GM06990 (cell line): ENCODE measurements around the gene COX18.

ENCODE experiments used
- DNase-seq: peaks from one replicate; pipeline ENCODE4 v3.0.0-alpha.2; 2011; ENCODE audit not compliant: insufficient read length; ENCODE audit errors: extremely low read depth
- H3K27me3 ChIP-seq: replicated peaks from 2 replicates; pipeline ENCODE4 v1.6.0; 2011; ENCODE audit warnings: low read length; ENCODE audit not compliant: control insufficient read depth, insufficient read depth
- H3K36me3 ChIP-seq: 2 replicates; pipeline ENCODE4 v1.5.1; 2011; ENCODE audit warnings: low read length; ENCODE audit not compliant: control insufficient read depth, insufficient read depth
- H3K4me3 ChIP-seq: replicated peaks from 2 replicates; pipeline ENCODE4 v1.5.1; 2011; ENCODE audit warnings: low read depth, mild to moderate bottlenecking, control low read depth, low read length
- CTCF ChIP-seq: IDR thresholded peaks from 2 replicates; pipeline ENCODE4 v1.5.1; 2011; ENCODE audit warnings: low read length, control low read depth, mild to moderate bottlenecking, inconsistent platforms; ENCODE audit not compliant: insufficient read depth, poor library complexity, severe bottlenecking

Gene COX18

GRCh38 chr4:73012673-73013072 lies 56.8 kb downstream of the COX18 start:
- no peak overlapping the region for H3K4me3 ChIP-seq
- no peak for TF ChIP-seq CTCF
- H3K27me3 ChIP-seq = no peaks in the 10 kb centered on the region
- no peak for DNase-seq
- H3K36me3 ChIP-seq = no peaks in the 10 kb centered on the region

- Histone ChIP-seq H3K27me3 (no peaks in the 10 kb centered on the region), H3K36me3 (no peaks in the 10 kb centered on the region), H3K4me3 (no peak overlapping the region)
- no peak for TF ChIP-seq CTCF
- no peak for DNase-seq
These were observed 57.9 kb downstream of the COX18 start for GRCh38 chr4:73011629-73011985.

GRCh38 chr4:73010789-73011628 lies 58.5 kb downstream of the COX18 start:
- TF ChIP-seq CTCF = no peak
- Histone ChIP-seq H3K27me3 (no peaks in the 10 kb centered on the region), H3K4me3 (no peak overlapping the region), H3K36me3 (no peaks in the 10 kb centered on the region)
- no peak for DNase-seq

GRCh38 chr4:73007526-73008100 lies 61.9 kb downstream of the COX18 start:
- no peak for TF ChIP-seq CTCF
- no peaks in the 10 kb centered on the region for H3K27me3 ChIP-seq

GRCh38 chr4:73006286-73006990 lies 63.1 kb downstream of the COX18 start:
- no peaks in the 10 kb centered on the region for H3K36me3 ChIP-seq
- DNase-seq = no peak
- no peaks in the 10 kb centered on the region for H3K27me3 ChIP-seq
- TF ChIP-seq CTCF = no peak
- H3K4me3 ChIP-seq = no peak overlapping the region

More at GRCh38 chr4:73007526-73008100, 61.9 kb downstream of the COX18 start:
- DNase-seq = no peak
- Histone ChIP-seq H3K4me3 (no peak overlapping the region), H3K36me3 (no peaks in the 10 kb centered on the region)
